CD4-positive, alpha-beta memory T cell (primary cell): ENCODE results near the gene IGF2BP2. TPM values are rescaled to one million over a fixed set of nuclear protein-coding genes. Genes with fewer than 3 reads are reported as not detected.

Source experiments
- CTCF ChIA-PET: fragments of 350-600 bp; sonication (Branson Sonifier 250); formaldehyde crosslinking; loops from one replicate; lab custom pipeline; 2021; ENCODE audit warnings: inconsistent platforms; ENCODE audit not compliant: partially characterized antibody; lab: Charles Lee
- POLR2A ChIA-PET: fragments of 350-600 bp; sonication (Branson Sonifier 250); formaldehyde crosslinking; loops from one replicate; lab custom pipeline; 2021; ENCODE audit not compliant: partially characterized antibody; lab: Charles Lee
- DNase-seq, 5 donors: peaks; one replicate each; pipeline versions ENCODE4 v3.0.0 to v3.0.0-alpha.2; 2020 to 2022; ENCODE audit warnings: mixed read lengths in 1 of 5
- H3K27ac ChIP-seq: one replicate; pipeline ENCODE4 v1.7.0; 2013; ENCODE audit warnings: low read depth, low read length
- H3K27me3 ChIP-seq: 2 replicates; pipeline ENCODE4 v1.7.0; 2013; ENCODE audit warnings: mild to moderate bottlenecking, low read length, moderate library complexity; ENCODE audit not compliant: insufficient read depth
- H3K36me3 ChIP-seq: 2 replicates; pipeline ENCODE4 v1.7.0; 2013; ENCODE audit warnings: mild to moderate bottlenecking, low read length, moderate library complexity; ENCODE audit not compliant: insufficient read depth
- H3K4me1 ChIP-seq: 2 replicates; pipeline ENCODE4 v1.7.0; 2013; ENCODE audit warnings: mild to moderate bottlenecking, low read length, moderate library complexity; ENCODE audit not compliant: insufficient read depth
- H3K4me3 ChIP-seq, 2 donors: one replicate each; pipeline ENCODE4 v1.7.0; 2013; ENCODE audit warnings: low read length in 2 of 2, mild to moderate bottlenecking in 1 of 2
- H3K9me3 ChIP-seq, 2 donors: one replicate each; pipeline ENCODE4 v1.7.0; 2013; ENCODE audit warnings: low read length in 2 of 2, control low read depth in 1 of 2; ENCODE audit not compliant: control insufficient read depth in 1 of 2
- H3K27ac Mint-ChIP-seq, 7 donors: one replicate each; pipeline ENCODE4 v1.8.0; 2020 to 2021; ENCODE audit warnings: mixed read lengths in 7 of 7, mild to moderate bottlenecking in 6 of 7, inconsistent platforms in 3 of 7, moderate library complexity in 3 of 7
- H3K27me3 Mint-ChIP-seq, 2 donors: one replicate each; pipeline ENCODE4 v1.8.0; 2020 to 2021; ENCODE audit warnings: mixed read lengths in 2 of 2
- H3K36me3 Mint-ChIP-seq, 2 donors: one replicate each; pipeline ENCODE4 v1.8.0; 2020 to 2021; ENCODE audit warnings: mixed read lengths in 2 of 2, inconsistent platforms in 1 of 2, mild to moderate bottlenecking in 1 of 2
- H3K4me1 Mint-ChIP-seq, 4 donors: one replicate each; pipeline ENCODE4 v1.8.0; 2020 to 2021; ENCODE audit warnings: mixed read lengths in 4 of 4, mild to moderate bottlenecking in 1 of 4
- H3K4me3 Mint-ChIP-seq, 8 donors: one replicate each; pipeline ENCODE4 v1.8.0; 2020 to 2021; ENCODE audit warnings: mixed read lengths in 8 of 8, mild to moderate bottlenecking in 7 of 8, moderate library complexity in 6 of 8, inconsistent platforms in 3 of 8
- H3K9me3 Mint-ChIP-seq, 8 donors: one replicate each; pipeline ENCODE4 v1.8.0; 2020 to 2021; ENCODE audit warnings: mixed read lengths in 8 of 8, mild to moderate bottlenecking in 5 of 8, inconsistent platforms in 3 of 8, moderate library complexity in 1 of 8
- intact Hi-C: fragments of 100-400 bp; cut with micrococcal nuclease; formaldehyde crosslinking; loops from one replicate; pipeline ENCODE4 v1.15.1; 2023
- polyA plus RNA-seq, 2 donors: library from polyadenylated mRNA; unstranded; fragments of 300-500 nt; fragmentation: Illumina TruSeq; gene quantifications; one replicate each; pipeline ENCODE4 v1.2.3, GENCODE V29; 2021
- total RNA-seq, 2 experiments: library from RNA; stranded (reverse); gene quantifications; one replicate each; pipeline ENCODE4 v1.2.3, GENCODE V29; 2021

Gene IGF2BP2
- total and polyA plus RNA-seq, 4 experiments from 2014 or later, result not detected

DNA sequence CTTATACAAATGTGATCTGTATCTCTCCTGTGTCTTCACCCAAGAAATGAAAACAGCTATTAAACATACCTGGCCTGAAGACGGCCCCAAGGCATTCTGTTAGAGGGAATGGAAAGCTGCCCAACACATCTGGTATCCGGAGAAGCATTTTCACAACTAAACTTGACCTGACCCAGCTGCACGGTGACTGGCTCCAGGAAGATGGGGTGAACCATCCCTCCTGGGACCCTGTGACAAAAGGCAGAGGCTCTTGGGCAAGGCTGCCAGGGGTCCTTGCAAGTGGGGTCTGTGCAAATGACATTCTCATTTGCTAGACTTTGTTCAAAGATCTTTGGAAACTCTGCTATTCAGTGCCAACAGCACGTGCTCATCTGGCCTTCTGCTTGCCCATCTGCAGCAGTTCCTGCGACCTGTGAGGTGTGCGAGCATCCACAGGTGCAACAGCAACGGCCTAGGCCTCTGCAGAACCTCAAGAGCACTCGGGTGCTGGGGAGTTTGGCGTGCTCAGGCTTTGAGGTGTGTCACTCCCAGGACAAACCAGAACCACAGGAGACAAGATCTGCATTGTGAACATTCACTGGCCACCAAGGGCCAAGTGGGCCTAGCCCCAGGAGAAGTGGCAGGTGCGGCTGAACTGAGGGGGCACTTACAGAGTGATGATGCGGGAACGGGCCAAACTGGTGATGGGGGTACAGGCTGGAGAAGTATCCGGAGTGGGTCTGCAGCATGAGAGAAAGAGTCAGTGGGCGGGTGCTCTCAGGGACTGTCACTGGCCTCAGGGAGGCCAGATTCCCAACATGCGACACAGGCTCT, 166.9 kb downstream of the IGF2BP2 start:
- peaks cover 0 to 1% (median 0%) of the 10 kb centered on the region in 4 donors for H3K4me1 Mint-ChIP-seq
- no peak overlapping the region for H3K4me3 ChIP-seq
- no peak for DNase-seq
- no peak overlapping the region for H3K4me3 Mint-ChIP-seq
- no peaks in the 10 kb centered on the region for H3K4me1 ChIP-seq
- no peaks in the 10 kb centered on the region for H3K9me3 Mint-ChIP-seq
- no peak overlapping the region for H3K27ac ChIP-seq
- H3K9me3 ChIP-seq, result no peaks in the 10 kb centered on the region
- intact Hi-C loops, result no loop called here
- no peaks in the 10 kb centered on the region for H3K27me3 ChIP-seq
- no peaks in the 10 kb centered on the region for H3K36me3 Mint-ChIP-seq
- CTCF ChIA-PET, result interaction anchor here (0.9 to 5.0 kb wide), 2 partner anchors 8 to 111 kb away, joined by 3 to 54 read pairs; no protein-coding TSS in a partner anchor
- POLR2A ChIA-PET, result no interaction called here
- H3K27ac Mint-ChIP-seq, result no peak overlapping the region
- peaks cover 3 to 8% of the 10 kb centered on the region in 2 donors for H3K27me3 Mint-ChIP-seq
- H3K36me3 ChIP-seq, result no peaks in the 10 kb centered on the region

DNA sequence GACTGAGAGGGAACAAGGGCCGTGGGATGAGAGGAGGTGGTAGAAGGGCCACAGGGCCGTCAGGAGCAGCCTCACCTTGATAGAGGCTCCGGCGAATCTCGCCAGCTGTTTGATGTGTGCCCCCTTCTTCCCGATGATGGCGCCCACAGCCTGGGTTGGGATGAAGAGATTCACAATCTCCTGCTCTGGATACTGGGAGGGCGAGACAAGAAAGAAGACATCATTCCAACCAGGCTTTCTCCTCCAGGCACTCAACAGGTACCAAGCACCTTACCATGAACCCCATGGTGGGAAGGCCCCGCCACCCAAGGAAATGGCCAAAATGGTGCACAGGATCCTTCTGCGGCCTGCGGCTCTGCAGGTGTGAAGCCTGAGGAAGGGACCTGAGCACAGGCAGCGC, 167.6 kb downstream of the IGF2BP2 start:
- ChIA-PET POLR2A (no interaction called here), CTCF (interaction anchor here (0.9 kb wide), 1 partner anchor 111 kb away, joined by 3 read pairs; no protein-coding TSS in a partner anchor)
- H3K27ac ChIP-seq, result no peak overlapping the region
- Mint-ChIP-seq H3K4me3 (no peak overlapping the region), H3K9me3 (no peaks in the 10 kb centered on the region), H3K27ac (peak overlapping the region in 1 of 7 donors; percentile 75), H3K27me3 (peaks cover 3 to 10% of the 10 kb centered on the region in 2 donors), H3K36me3 (no peaks in the 10 kb centered on the region), H3K4me1 (peaks cover 0 to 1% (median 0%) of the 10 kb centered on the region in 4 donors)
- DNase-seq, result no peak
- H3K27me3 ChIP-seq, result no peaks in the 10 kb centered on the region
- H3K4me1 ChIP-seq, result no peaks in the 10 kb centered on the region
- intact Hi-C loops, result no loop called here
- no peaks in the 10 kb centered on the region for H3K9me3 ChIP-seq
- no peak overlapping the region for H3K4me3 ChIP-seq
- H3K36me3 ChIP-seq, result no peaks in the 10 kb centered on the region

DNA sequence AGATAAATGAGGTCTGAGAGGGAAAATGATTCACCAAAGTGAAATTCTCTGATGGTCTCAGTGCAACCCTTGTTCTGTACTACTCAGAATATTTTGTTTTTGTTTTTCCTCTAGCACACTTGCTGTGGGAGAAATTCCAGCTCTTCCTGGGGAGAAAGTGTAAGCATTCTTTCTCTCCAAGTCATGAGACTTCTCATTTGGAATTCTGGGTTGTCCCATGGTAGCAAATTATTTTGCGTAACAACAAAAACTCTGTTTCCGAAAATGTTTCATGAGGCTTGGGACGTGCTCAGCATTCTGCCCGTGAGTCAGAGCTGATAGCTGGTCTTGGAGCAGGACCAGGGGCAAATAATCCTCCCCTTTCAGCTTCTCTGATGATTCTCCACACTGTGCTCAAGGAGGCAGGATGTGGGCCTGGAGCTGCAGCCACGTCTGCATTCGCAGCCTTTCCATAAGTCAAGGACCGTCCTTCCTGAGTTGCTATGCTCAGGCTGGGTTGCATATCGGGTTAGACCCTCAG, 168.5 kb downstream of the IGF2BP2 start:
- Mint-ChIP-seq H3K27me3 (peaks cover 0 to 6% of the 10 kb centered on the region in 2 donors), H3K4me1 (peaks cover 0 to 1% (median 0%) of the 10 kb centered on the region in 4 donors), H3K9me3 (no peaks in the 10 kb centered on the region), H3K27ac (no peak overlapping the region), H3K36me3 (no peaks in the 10 kb centered on the region), H3K4me3 (no peak overlapping the region)
- DNase-seq, result no peak
- ChIA-PET CTCF (no interaction called here), POLR2A (no interaction called here)
- Histone ChIP-seq H3K4me3 (no peak overlapping the region), H3K27ac (no peak overlapping the region), H3K36me3 (no peaks in the 10 kb centered on the region), H3K27me3 (no peaks in the 10 kb centered on the region), H3K4me1 (no peaks in the 10 kb centered on the region), H3K9me3 (no peaks in the 10 kb centered on the region)
- intact Hi-C loops, result no loop called here

DNA sequence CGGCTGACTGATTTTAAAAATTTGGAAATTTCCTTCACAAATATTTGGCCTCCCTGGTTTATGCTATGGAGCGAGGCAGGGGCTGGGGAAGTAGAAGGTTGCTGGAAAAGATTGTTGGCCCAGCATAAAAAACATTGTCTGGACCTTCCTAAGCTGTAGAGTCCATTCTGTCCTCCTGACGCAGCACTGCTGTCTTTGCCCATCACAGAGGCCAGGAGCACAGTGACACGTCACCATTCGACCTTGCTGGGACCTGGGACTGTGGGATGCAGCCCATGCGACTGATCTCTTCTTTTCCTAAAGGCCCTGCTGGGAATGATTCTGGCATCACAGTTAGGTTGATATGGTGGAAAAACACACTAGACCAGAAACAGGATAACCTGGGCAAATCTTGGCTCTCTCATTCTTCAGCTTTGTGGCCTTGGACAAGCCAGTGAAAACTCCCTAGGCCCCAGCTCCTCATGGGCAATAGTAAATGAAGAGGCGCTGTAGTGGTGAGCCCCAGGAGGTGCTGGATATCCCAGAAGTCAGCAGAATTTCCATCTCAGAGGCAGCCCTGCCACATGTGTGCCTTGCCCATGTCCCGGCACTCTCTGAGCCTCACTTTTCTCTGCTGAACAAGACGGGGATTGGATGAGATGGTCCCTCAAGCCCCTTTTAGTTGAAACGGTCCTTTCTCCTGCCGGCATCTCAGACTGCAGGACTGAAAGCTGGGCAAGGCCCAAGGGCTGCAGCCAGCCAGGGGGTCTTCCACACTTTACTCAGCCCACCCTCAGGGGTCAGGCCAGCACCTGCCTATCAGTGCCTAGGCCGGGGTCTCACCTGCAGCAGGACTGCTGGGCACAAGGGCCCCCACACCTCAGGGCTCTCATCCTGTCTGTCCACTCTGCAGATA, 169.2 kb downstream of the IGF2BP2 start:
- Mint-ChIP-seq H3K4me1 (peaks cover 0 to 1% (median 0%) of the 10 kb centered on the region in 4 donors), H3K4me3 (no peak overlapping the region), H3K27ac (no peak overlapping the region), H3K9me3 (no peaks in the 10 kb centered on the region), H3K27me3 (peaks cover 0 to 6% of the 10 kb centered on the region in 2 donors), H3K36me3 (no peaks in the 10 kb centered on the region)
- no peaks in the 10 kb centered on the region for H3K36me3 ChIP-seq
- no peak for DNase-seq
- ChIA-PET CTCF (no interaction called here), POLR2A (no interaction called here)
- H3K9me3 ChIP-seq, result no peaks in the 10 kb centered on the region
- no peaks in the 10 kb centered on the region for H3K4me1 ChIP-seq
- no peak overlapping the region for H3K4me3 ChIP-seq
- H3K27ac ChIP-seq, result no peak overlapping the region
- H3K27me3 ChIP-seq, result no peaks in the 10 kb centered on the region
- intact Hi-C loops, result no loop called here

DNA sequence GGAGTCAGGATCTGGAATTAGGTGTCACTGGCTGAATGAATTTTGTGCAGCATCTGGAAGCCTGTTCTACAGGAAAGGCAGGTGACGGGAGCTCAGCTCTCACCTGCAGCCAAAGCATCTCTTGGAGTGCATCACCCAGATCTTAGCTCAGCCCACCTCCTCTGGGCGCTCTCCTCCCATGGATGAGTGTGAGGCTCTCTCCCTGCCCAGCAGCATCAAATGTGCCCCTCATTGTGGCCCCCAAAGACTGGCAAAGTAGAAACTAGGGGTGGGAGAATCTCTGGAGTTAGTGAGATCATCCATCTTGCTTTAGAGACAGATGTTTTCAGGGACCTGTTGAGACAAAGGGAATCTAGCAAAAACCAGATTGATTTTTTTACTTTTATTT, 170.1 kb downstream of the IGF2BP2 start:
- H3K27ac ChIP-seq, result no peak overlapping the region
- POLR2A ChIA-PET, result no interaction called here
- H3K9me3 Mint-ChIP-seq, result no peaks in the 10 kb centered on the region
- H3K36me3 ChIP-seq, result no peaks in the 10 kb centered on the region
- H3K4me1 Mint-ChIP-seq, result no peaks in the 10 kb centered on the region
- H3K4me1 ChIP-seq, result no peaks in the 10 kb centered on the region
- no peak overlapping the region for H3K27ac Mint-ChIP-seq
- no peak overlapping the region for H3K4me3 ChIP-seq
- no peaks in the 10 kb centered on the region for H3K9me3 ChIP-seq
- intact Hi-C loops, result no loop called here
- H3K27me3 Mint-ChIP-seq, result peaks cover 0 to 4% of the 10 kb centered on the region in 2 donors
- CTCF ChIA-PET, result no interaction called here
- H3K27me3 ChIP-seq, result no peaks in the 10 kb centered on the region
- no peaks in the 10 kb centered on the region for H3K36me3 Mint-ChIP-seq
- no peak for DNase-seq
- no peak overlapping the region for H3K4me3 Mint-ChIP-seq

DNA sequence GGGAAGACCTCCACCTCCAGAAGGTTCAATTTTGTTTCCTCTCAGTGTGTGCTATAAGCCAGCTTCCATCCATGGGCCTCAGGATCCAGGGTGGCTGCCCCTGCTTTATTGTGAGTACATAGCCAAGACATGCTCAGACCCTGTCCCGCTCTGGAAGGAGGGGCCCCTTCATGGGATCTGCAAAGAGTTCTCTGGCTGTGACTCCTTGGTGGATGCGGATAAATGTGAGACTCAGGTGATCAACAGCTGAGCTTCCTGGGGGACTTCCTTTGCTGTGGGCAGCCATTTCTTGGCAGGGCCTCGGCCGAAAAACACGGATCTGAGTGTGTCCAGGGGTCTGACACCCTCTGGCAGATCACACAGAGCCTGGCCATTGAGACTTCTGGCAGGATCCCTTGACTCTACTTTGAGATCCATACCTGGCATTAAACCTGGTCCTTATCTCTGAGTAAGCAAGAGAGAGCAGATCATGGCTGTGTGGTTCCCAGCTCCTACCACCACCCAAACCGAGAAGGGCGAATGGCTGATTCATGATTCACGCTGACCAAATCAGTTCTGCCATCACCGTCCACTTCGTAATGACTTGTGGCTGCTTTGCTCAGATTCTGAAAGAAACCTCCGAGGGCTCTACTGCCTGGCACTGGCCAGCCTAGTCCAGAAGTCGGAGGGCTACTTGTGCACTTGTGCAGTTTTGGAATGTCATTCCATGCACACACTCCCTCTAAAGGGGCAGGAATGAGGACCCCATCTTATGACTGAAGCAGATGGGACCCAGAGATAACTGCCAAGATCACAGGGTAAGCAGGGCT, 170.7 kb downstream of the IGF2BP2 start:
- H3K4me1 Mint-ChIP-seq, result no peaks in the 10 kb centered on the region
- no peak overlapping the region for H3K4me3 Mint-ChIP-seq
- no peak for DNase-seq
- H3K27ac Mint-ChIP-seq, result no peak overlapping the region
- no peaks in the 10 kb centered on the region for H3K9me3 ChIP-seq
- no peak overlapping the region for H3K4me3 ChIP-seq
- no peaks in the 10 kb centered on the region for H3K9me3 Mint-ChIP-seq
- H3K36me3 ChIP-seq, result no peaks in the 10 kb centered on the region
- peaks cover 0 to 4% of the 10 kb centered on the region in 2 donors for H3K27me3 Mint-ChIP-seq
- POLR2A ChIA-PET, result no interaction called here
- intact Hi-C loops, result no loop called here
- CTCF ChIA-PET, result no interaction called here
- no peaks in the 10 kb centered on the region for H3K4me1 ChIP-seq
- H3K36me3 Mint-ChIP-seq, result no peaks in the 10 kb centered on the region
- H3K27ac ChIP-seq, result no peak overlapping the region
- no peaks in the 10 kb centered on the region for H3K27me3 ChIP-seq
